ENCODE measurements around the gene SCRN1.

The SCRN1 gene

GRCh38 chr7:29975561-29975960 lies 14.0 kb downstream of the SCRN1 start:
- no peak overlapping the region for H3K27ac ChIP-seq (replicated peaks; ENCODE audit: low read length)
- H3K4me1 ChIP-seq (ENCODE audit: control insufficient read depth in 2 of 2, insufficient read depth in 1 of 2, low read depth in 1 of 2, low read length in 2 of 2): peaks cover 1 to 34% of the 10 kb centered on the region in 2 donors
- H4K8ac ChIP-seq (ENCODE audit: low read depth, low read length): no peak overlapping the region
- H3K79me1 ChIP-seq (ENCODE audit: low read depth, low read length): no peaks in the 10 kb centered on the region
- H3K23ac ChIP-seq (ENCODE audit: low read depth, low read length, poor library complexity): no peak overlapping the region
- no peak overlapping the region for H4K91ac ChIP-seq (ENCODE audit: low read depth, low read length, poor library complexity)
- H2AFZ ChIP-seq (ENCODE audit: low read length): no peak overlapping the region
- H3K27me3 ChIP-seq (ENCODE audit: control insufficient read depth in 3 of 3, insufficient read depth in 3 of 3, low read depth in 1 of 3, low read length in 3 of 3): no peaks in the 10 kb centered on the region
- no peaks in the 10 kb centered on the region for H3K36me3 ChIP-seq (replicated peaks in 1 of 2; ENCODE audit: control insufficient read depth in 2 of 2, insufficient read depth in 2 of 2, low read length in 2 of 2)
- no peak overlapping the region for H2BK12ac ChIP-seq (ENCODE audit: low read length)
- no peak overlapping the region for H3K4me3 ChIP-seq (ENCODE audit: low read length in 2 of 2)
- no peak overlapping the region for H3K4me2 ChIP-seq (ENCODE audit: insufficient read depth, low read length, poor library complexity, severe bottlenecking)
- no peak for DNase-seq (ENCODE audit: low spot score)
- WGBS, 2 donors (ENCODE audit: extremely low coverage in 2 of 2, insufficient read length in 2 of 2, insufficient replicate concordance in 1 of 2): no CpG with 5 or more reads among the region's 1 CpG
- H3K4ac ChIP-seq (ENCODE audit: low read length): no peak overlapping the region
- no peak overlapping the region for H2AK5ac ChIP-seq (ENCODE audit: low read depth, low read length)
- no peak overlapping the region for H2BK5ac ChIP-seq (ENCODE audit: low read length)
- H3K9me3 ChIP-seq (replicated peaks in 1 of 2; ENCODE audit: control insufficient read depth in 2 of 2, insufficient read depth in 1 of 2, low read depth in 1 of 2, low read length in 2 of 2): peaks cover 0 to 6% of the 10 kb centered on the region in 2 donors
- no peak overlapping the region for H3K14ac ChIP-seq (ENCODE audit: low read length)
- H2BK120ac ChIP-seq (ENCODE audit: low read depth, low read length): no peak overlapping the region
- H3K18ac ChIP-seq (ENCODE audit: low read length): no peak overlapping the region
- H3K9ac ChIP-seq (ENCODE audit: low read depth, low read length, poor library complexity): no peak overlapping the region
- H2BK15ac ChIP-seq (ENCODE audit: low read length): no peak overlapping the region

- Histone ChIP-seq H3K4me1 (ENCODE audit: control insufficient read depth in 2 of 2, insufficient read depth in 1 of 2, low read depth in 1 of 2, low read length in 2 of 2) (peaks cover 10 to 45% of the 10 kb centered on the region in 2 donors), H2AK5ac (ENCODE audit: low read depth, low read length) (no peak overlapping the region), H3K4me3 (ENCODE audit: low read length in 2 of 2) (no peak overlapping the region), H2BK120ac (ENCODE audit: low read depth, low read length) (no peak overlapping the region), H2BK5ac (ENCODE audit: low read length) (no peak overlapping the region), H3K9ac (ENCODE audit: low read depth, low read length, poor library complexity) (no peak overlapping the region), H3K36me3 (replicated peaks in 1 of 2; ENCODE audit: control insufficient read depth in 2 of 2, insufficient read depth in 2 of 2, low read length in 2 of 2) (peaks cover 0 to 1% of the 10 kb centered on the region in 2 donors), H3K4ac (ENCODE audit: low read length) (no peak overlapping the region), H2AFZ (ENCODE audit: low read length) (no peak overlapping the region), H3K79me1 (ENCODE audit: low read depth, low read length) (no peaks in the 10 kb centered on the region), H3K23ac (ENCODE audit: low read depth, low read length, poor library complexity) (no peak overlapping the region), H3K14ac (ENCODE audit: low read length) (no peak overlapping the region), H4K8ac (ENCODE audit: low read depth, low read length) (no peak overlapping the region), H3K27me3 (ENCODE audit: control insufficient read depth in 3 of 3, insufficient read depth in 3 of 3, low read depth in 1 of 3, low read length in 3 of 3) (no peaks in the 10 kb centered on the region), H3K4me2 (ENCODE audit: insufficient read depth, low read length, poor library complexity, severe bottlenecking) (no peak overlapping the region), H3K18ac (ENCODE audit: low read length) (no peak overlapping the region), H2BK15ac (ENCODE audit: low read length) (no peak overlapping the region), H3K27ac (replicated peaks; ENCODE audit: low read length) (no peak overlapping the region), H2BK12ac (ENCODE audit: low read length) (no peak overlapping the region), H4K91ac (ENCODE audit: low read depth, low read length, poor library complexity) (no peak overlapping the region), H3K9me3 (replicated peaks in 1 of 2; ENCODE audit: control insufficient read depth in 2 of 2, insufficient read depth in 1 of 2, low read depth in 1 of 2, low read length in 2 of 2) (peaks cover 0 to 8% of the 10 kb centered on the region in 2 donors)
- no peak for DNase-seq (ENCODE audit: low spot score)
- WGBS, 2 donors (ENCODE audit: extremely low coverage in 2 of 2, insufficient read length in 2 of 2, insufficient replicate concordance in 1 of 2): no CpG with 5 or more reads among the region's 3 CpGs
Measured at GRCh38 chr7:29974286-29974685, 15.3 kb downstream of the SCRN1 start.

GRCh38 chr7:29972315-29972669 lies 17.3 kb downstream of the SCRN1 start:
- Histone ChIP-seq H3K14ac (ENCODE audit: low read length) (no peak overlapping the region), H2BK5ac (ENCODE audit: low read length) (no peak overlapping the region), H4K91ac (ENCODE audit: low read depth, low read length, poor library complexity) (no peak overlapping the region), H3K27me3 (ENCODE audit: control insufficient read depth in 3 of 3, insufficient read depth in 3 of 3, low read depth in 1 of 3, low read length in 3 of 3) (no peaks in the 10 kb centered on the region), H3K79me1 (ENCODE audit: low read depth, low read length) (no peaks in the 10 kb centered on the region), H3K4me3 (ENCODE audit: low read length in 2 of 2) (no peak overlapping the region), H2BK12ac (ENCODE audit: low read length) (no peak overlapping the region), H3K23ac (ENCODE audit: low read depth, low read length, poor library complexity) (no peak overlapping the region), H2AFZ (ENCODE audit: low read length) (no peak overlapping the region), H3K27ac (replicated peaks; ENCODE audit: low read length) (no peak overlapping the region), H3K4ac (ENCODE audit: low read length) (no peak overlapping the region), H2AK5ac (ENCODE audit: low read depth, low read length) (no peak overlapping the region), H2BK120ac (ENCODE audit: low read depth, low read length) (no peak overlapping the region), H3K9me3 (replicated peaks in 1 of 2; ENCODE audit: control insufficient read depth in 2 of 2, insufficient read depth in 1 of 2, low read depth in 1 of 2, low read length in 2 of 2) (peaks cover 0 to 19% of the 10 kb centered on the region in 2 donors), H3K9ac (ENCODE audit: low read depth, low read length, poor library complexity) (no peak overlapping the region), H3K18ac (ENCODE audit: low read length) (no peak overlapping the region), H3K4me2 (ENCODE audit: insufficient read depth, low read length, poor library complexity, severe bottlenecking) (no peak overlapping the region), H4K8ac (ENCODE audit: low read depth, low read length) (no peak overlapping the region), H3K36me3 (replicated peaks in 1 of 2; ENCODE audit: control insufficient read depth in 2 of 2, insufficient read depth in 2 of 2, low read length in 2 of 2) (peaks cover 0 to 21% of the 10 kb centered on the region in 2 donors), H3K4me1 (ENCODE audit: control insufficient read depth in 2 of 2, insufficient read depth in 1 of 2, low read depth in 1 of 2, low read length in 2 of 2) (peaks cover 13 to 31% of the 10 kb centered on the region in 2 donors), H2BK15ac (ENCODE audit: low read length) (no peak overlapping the region)
- no peak for DNase-seq (ENCODE audit: low spot score)
- WGBS, 2 donors (ENCODE audit: extremely low coverage in 2 of 2, insufficient read length in 2 of 2, insufficient replicate concordance in 1 of 2): no CpG with 5 or more reads among the region's 1 CpG

- no peak overlapping the region for H2BK15ac ChIP-seq (ENCODE audit: low read length)
- H3K23ac ChIP-seq (ENCODE audit: low read depth, low read length, poor library complexity): no peak overlapping the region
- H4K8ac ChIP-seq (ENCODE audit: low read depth, low read length): no peak overlapping the region
- peaks cover 0 to 25% of the 10 kb centered on the region in 2 donors for H3K36me3 ChIP-seq (replicated peaks in 1 of 2; ENCODE audit: control insufficient read depth in 2 of 2, insufficient read depth in 2 of 2, low read length in 2 of 2)
- H3K9ac ChIP-seq (ENCODE audit: low read depth, low read length, poor library complexity): no peak overlapping the region
- H2BK5ac ChIP-seq (ENCODE audit: low read length): no peak overlapping the region
- no peak overlapping the region for H3K27ac ChIP-seq (replicated peaks; ENCODE audit: low read length)
- no peak overlapping the region for H2BK120ac ChIP-seq (ENCODE audit: low read depth, low read length)
- H4K91ac ChIP-seq (ENCODE audit: low read depth, low read length, poor library complexity): no peak overlapping the region
- no CpG with 5 or more reads among the region's 5 CpGs for WGBS, 2 donors (ENCODE audit: extremely low coverage in 2 of 2, insufficient read length in 2 of 2, insufficient replicate concordance in 1 of 2)
- no peaks in the 10 kb centered on the region for H3K27me3 ChIP-seq (ENCODE audit: control insufficient read depth in 3 of 3, insufficient read depth in 3 of 3, low read depth in 1 of 3, low read length in 3 of 3)
- H2BK12ac ChIP-seq (ENCODE audit: low read length): no peak overlapping the region
- peaks cover 13 to 27% of the 10 kb centered on the region in 2 donors for H3K4me1 ChIP-seq (ENCODE audit: control insufficient read depth in 2 of 2, insufficient read depth in 1 of 2, low read depth in 1 of 2, low read length in 2 of 2)
- DNase-seq (ENCODE audit: low spot score): no peak
- H3K4me2 ChIP-seq (ENCODE audit: insufficient read depth, low read length, poor library complexity, severe bottlenecking): no peak overlapping the region
- H2AK5ac ChIP-seq (ENCODE audit: low read depth, low read length): no peak overlapping the region
- H3K14ac ChIP-seq (ENCODE audit: low read length): no peak overlapping the region
- no peaks in the 10 kb centered on the region for H3K79me1 ChIP-seq (ENCODE audit: low read depth, low read length)
- no peak overlapping the region for H3K18ac ChIP-seq (ENCODE audit: low read length)
- peaks cover 0 to 20% of the 10 kb centered on the region in 2 donors for H3K9me3 ChIP-seq (replicated peaks in 1 of 2; ENCODE audit: control insufficient read depth in 2 of 2, insufficient read depth in 1 of 2, low read depth in 1 of 2, low read length in 2 of 2)
- H3K4me3 ChIP-seq (ENCODE audit: low read length in 2 of 2): no peak overlapping the region
- no peak overlapping the region for H2AFZ ChIP-seq (ENCODE audit: low read length)
- H3K4ac ChIP-seq (ENCODE audit: low read length): no peak overlapping the region
Measured at GRCh38 chr7:29971566-29972314, 17.9 kb downstream of the SCRN1 start.

Data from neuronal stem cell (in vitro differentiated cells).